ENCODE results near the gene CD47.

- no peak for TF ChIP-seq ATF3 (IDR thresholded peaks at IDR 0.05; ENCODE audit: borderline replicate concordance, extremely low read depth, low read depth, low read length)
- no peak for TF ChIP-seq TCF7 (IDR thresholded peaks at IDR 0.05; ENCODE audit: borderline replicate concordance)
- no peak for TF ChIP-seq ATF2 (IDR thresholded peaks at IDR 0.05; ENCODE audit: low read length)
- TF ChIP-seq, protein P1, sequence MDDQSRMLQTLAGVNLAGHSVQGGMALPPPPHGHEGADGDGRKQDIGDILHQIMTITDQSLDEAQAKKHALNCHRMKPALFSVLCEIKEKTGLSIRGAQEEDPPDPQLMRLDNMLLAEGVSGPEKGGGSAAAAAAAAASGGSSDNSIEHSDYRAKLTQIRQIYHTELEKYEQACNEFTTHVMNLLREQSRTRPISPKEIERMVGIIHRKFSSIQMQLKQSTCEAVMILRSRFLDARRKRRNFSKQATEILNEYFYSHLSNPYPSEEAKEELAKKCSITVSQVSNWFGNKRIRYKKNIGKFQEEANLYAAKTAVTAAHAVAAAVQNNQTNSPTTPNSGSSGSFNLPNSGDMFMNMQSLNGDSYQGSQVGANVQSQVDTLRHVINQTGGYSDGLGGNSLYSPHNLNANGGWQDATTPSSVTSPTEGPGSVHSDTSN (IDR thresholded peaks at IDR 0.05; ENCODE audit: insufficient replicate concordance, low read depth, low read length) = no peak
- TF ChIP-seq, protein P2, sequence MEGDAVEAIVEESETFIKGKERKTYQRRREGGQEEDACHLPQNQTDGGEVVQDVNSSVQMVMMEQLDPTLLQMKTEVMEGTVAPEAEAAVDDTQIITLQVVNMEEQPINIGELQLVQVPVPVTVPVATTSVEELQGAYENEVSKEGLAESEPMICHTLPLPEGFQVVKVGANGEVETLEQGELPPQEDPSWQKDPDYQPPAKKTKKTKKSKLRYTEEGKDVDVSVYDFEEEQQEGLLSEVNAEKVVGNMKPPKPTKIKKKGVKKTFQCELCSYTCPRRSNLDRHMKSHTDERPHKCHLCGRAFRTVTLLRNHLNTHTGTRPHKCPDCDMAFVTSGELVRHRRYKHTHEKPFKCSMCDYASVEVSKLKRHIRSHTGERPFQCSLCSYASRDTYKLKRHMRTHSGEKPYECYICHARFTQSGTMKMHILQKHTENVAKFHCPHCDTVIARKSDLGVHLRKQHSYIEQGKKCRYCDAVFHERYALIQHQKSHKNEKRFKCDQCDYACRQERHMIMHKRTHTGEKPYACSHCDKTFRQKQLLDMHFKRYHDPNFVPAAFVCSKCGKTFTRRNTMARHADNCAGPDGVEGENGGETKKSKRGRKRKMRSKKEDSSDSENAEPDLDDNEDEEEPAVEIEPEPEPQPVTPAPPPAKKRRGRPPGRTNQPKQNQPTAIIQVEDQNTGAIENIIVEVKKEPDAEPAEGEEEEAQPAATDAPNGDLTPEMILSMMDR (IDR thresholded peaks at IDR 0.05 in 2 of 3, conservative IDR thresholded peaks at IDR 0.05 in 1 of 3; ENCODE audit: control insufficient read depth in 2 of 3, extremely low read depth in 1 of 3, insufficient read depth in 1 of 3, low read depth in 3 of 3, low read length in 3 of 3) = no peak
- TF ChIP-seq GABPA (IDR thresholded peaks at IDR 0.05; ENCODE audit: low read depth) = no peak
Observed at GRCh38 chr3:108130236-108130635, 39.4 kb upstream of the CD47 start.
